Measurements from ENCODE around the gene RDX.

DNA sequence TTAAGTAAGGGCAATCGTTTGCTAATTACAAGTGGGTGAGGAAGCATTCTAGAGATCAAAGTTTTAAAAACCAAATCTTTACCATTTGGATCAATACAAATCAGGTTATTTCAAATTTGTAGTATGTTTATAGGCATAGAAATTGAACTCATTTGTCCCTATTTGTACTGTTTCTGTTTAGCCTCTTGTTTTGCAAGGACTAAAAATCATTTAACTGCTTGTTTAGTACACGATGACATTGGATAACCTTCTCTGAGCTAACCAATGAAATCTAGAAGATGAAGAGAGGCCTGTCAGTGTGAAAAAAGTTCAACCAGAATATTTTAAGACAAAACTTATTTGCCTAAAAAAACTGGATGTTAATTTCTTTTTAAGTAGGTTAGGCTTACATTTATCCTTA is 163.3 kb downstream of the RDX start:
- TF ChIP-seq, protein P1, sequence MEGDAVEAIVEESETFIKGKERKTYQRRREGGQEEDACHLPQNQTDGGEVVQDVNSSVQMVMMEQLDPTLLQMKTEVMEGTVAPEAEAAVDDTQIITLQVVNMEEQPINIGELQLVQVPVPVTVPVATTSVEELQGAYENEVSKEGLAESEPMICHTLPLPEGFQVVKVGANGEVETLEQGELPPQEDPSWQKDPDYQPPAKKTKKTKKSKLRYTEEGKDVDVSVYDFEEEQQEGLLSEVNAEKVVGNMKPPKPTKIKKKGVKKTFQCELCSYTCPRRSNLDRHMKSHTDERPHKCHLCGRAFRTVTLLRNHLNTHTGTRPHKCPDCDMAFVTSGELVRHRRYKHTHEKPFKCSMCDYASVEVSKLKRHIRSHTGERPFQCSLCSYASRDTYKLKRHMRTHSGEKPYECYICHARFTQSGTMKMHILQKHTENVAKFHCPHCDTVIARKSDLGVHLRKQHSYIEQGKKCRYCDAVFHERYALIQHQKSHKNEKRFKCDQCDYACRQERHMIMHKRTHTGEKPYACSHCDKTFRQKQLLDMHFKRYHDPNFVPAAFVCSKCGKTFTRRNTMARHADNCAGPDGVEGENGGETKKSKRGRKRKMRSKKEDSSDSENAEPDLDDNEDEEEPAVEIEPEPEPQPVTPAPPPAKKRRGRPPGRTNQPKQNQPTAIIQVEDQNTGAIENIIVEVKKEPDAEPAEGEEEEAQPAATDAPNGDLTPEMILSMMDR (IDR thresholded peaks at IDR 0.05; ENCODE audit: low read depth, low read length, poor library complexity, severe bottlenecking), result no peak
- TF ChIP-seq EZH2phosphoT487 (IDR thresholded peaks at IDR 0.05; ENCODE audit: borderline replicate concordance, low read length), result no peak

Data from DOHH2 (cell line).